Body of pancreas (tissue), 4 donors: ENCODE data around the gene OXSM. TPM values are rescaled to one million over a fixed set of nuclear protein-coding genes. Genes with fewer than 3 reads are reported as not detected.
A peak's percentile ranks its signal among the peaks of the same experiment; 100 is the strongest.

Source experiments
- ATAC-seq: fragments of 150-250 bp; one replicate; pipeline ENCODE4 v1.9.1; 2016
- DNase-seq, 4 donors: peaks; one replicate each; pipeline ENCODE4 v3.0.0-alpha.2; 2019
- H3K27ac ChIP-seq, 4 donors: fragments of 200-600 bp; sonication (generic); 1 replicate in 3 of 4; 2 replicates in 1 of 4; pipeline versions ENCODE4 v1.5.1 to v1.6.1; 2016 to 2019; ENCODE audit warnings: mild to moderate bottlenecking in 1 of 4, mixed read lengths in 1 of 4, moderate library complexity in 1 of 4
- H3K27me3 ChIP-seq, 2 donors: fragments of 200-600 bp; sonication (generic); one replicate each; pipeline ENCODE4 v1.6.0; 2016; ENCODE audit warnings: mild to moderate bottlenecking in 1 of 2
- H3K36me3 ChIP-seq, 2 donors: fragments of 200-600 bp; sonication (generic); replicated peaks in 1 of 2; 2 replicates each; pipeline ENCODE4 v1.5.1; 2016; ENCODE audit warnings: low read depth in 2 of 2; ENCODE audit not compliant: insufficient read depth in 1 of 2
- H3K4me1 ChIP-seq: fragments of 200-600 bp; sonication (generic); one replicate; pipeline ENCODE4 v1.6.0; 2016
- H3K4me3 ChIP-seq, 2 donors: fragments of 200-600 bp; sonication (generic); 1 replicate in 1 of 2; 2 replicates in 1 of 2; pipeline ENCODE4 v1.5.1; 2016 to 2019
- H3K9me3 ChIP-seq, 3 donors: fragments of 200-600 bp; sonication (generic); 1 replicate in 2 of 3; 2 replicates in 1 of 3; pipeline ENCODE4 v1.5.1; 2016
- CTCF ChIP-seq, 7 experiments: fragments of 450-650 bp in 4 of 7; fragments of 200-600 bp in 3 of 7; sonication (generic) in 3 of 7; IDR thresholded peaks; one replicate each; pipeline ENCODE4 v1.5.1; 2016 to 2019; ENCODE audit warnings: antibody characterized with exemption in 7 of 7
- POLR2A ChIP-seq, 3 donors: fragments of 450-650 bp; IDR thresholded peaks; one replicate each; pipeline ENCODE4 v1.6.1; 2016; ENCODE audit warnings: antibody characterized with exemption in 3 of 3, mild to moderate bottlenecking in 2 of 3
- WGBS, 2 donors: methylation state at CpG; one replicate each; pipeline ENCODE4 v1.1.5; 2017; 5-methylcytosine and 5-hydroxymethylcytosine counted together
- intact Hi-C: fragments of 100-400 bp; cut with DNase I; formaldehyde crosslinking; loops from one replicate; pipeline ENCODE4 v1.15.1; 2023
- total RNA-seq, 2 donors: library from RNA; depleted of rRNA; stranded (reverse); fragments of >200 nt; gene quantifications; one replicate each; pipeline ENCODE4 v1.1.0, GENCODE V29; 2016

OXSM gene
- total RNA-seq, 2 donors from 2014 or later = 5.3 to 7.0 TPM

GRCh38 chr3:25780618-25781017 lies 9.3 kb upstream of the OXSM start:
- Histone ChIP-seq H3K27me3 (no peaks in the 10 kb centered on the region), H3K4me3 (no peak overlapping the region), H3K27ac (no peak overlapping the region), H3K4me1 (peaks cover 29% of the 10 kb centered on the region), H3K36me3 (peaks cover 0 to 2% of the 10 kb centered on the region in 2 donors), H3K9me3 (no peaks in the 10 kb centered on the region)
- intact Hi-C loops = loop anchor here (10.0 kb wide), 1 partner anchor 106 kb away; no protein-coding TSS in a partner anchor
- no peak for DNase-seq
- TF ChIP-seq CTCF (IDR thresholded peaks at IDR 0.05) (no peak), POLR2A (IDR thresholded peaks at IDR 0.05) (no peak)
- WGBS, 2 donors = 91 to 94% methylated on average over 6 of the region's 6 CpGs
- no peak for ATAC-seq

- ATAC-seq = no peak
- Histone ChIP-seq H3K27me3 (no peaks in the 10 kb centered on the region), H3K4me1 (peaks cover 29% of the 10 kb centered on the region)
Measured at GRCh38 chr3:25781145-25781757, 8.6 kb upstream of the OXSM start.

GRCh38 chr3:25781758-25782594 lies 7.9 kb upstream of the OXSM start:
- H3K4me3 ChIP-seq = no peak overlapping the region
- H3K27ac ChIP-seq = peak overlapping the region in 1 of 4 donors; percentile 79
- intact Hi-C loops = loop anchor here (10.0 kb wide), 1 partner anchor 107 kb away; no protein-coding TSS in a partner anchor
- H3K9me3 ChIP-seq = no peaks in the 10 kb centered on the region
- ATAC-seq (no peak), DNase-seq (no peak)
- TF ChIP-seq CTCF (IDR thresholded peaks at IDR 0.05) (no peak), POLR2A (IDR thresholded peaks at IDR 0.05) (no peak)
- 18 to 27% methylated on average over 3 of the region's 3 CpGs for WGBS, 2 donors
- no peaks in the 10 kb centered on the region for H3K27me3 ChIP-seq
- H3K36me3 ChIP-seq = no peaks in the 10 kb centered on the region
- peaks cover 33% of the 10 kb centered on the region for H3K4me1 ChIP-seq

More at GRCh38 chr3:25781145-25781757, 8.6 kb upstream of the OXSM start:
- Histone ChIP-seq H3K4me3 (no peak overlapping the region), H3K27ac (no peak overlapping the region), H3K36me3 (peaks cover 0 to 2% of the 10 kb centered on the region in 2 donors), H3K9me3 (no peaks in the 10 kb centered on the region)
- TF ChIP-seq POLR2A (IDR thresholded peaks at IDR 0.05) (no peak), CTCF (IDR thresholded peaks at IDR 0.05) (no peak)
- no peak for DNase-seq
- WGBS, 2 donors = 83% methylated on average over 11 of the region's 11 CpGs
- intact Hi-C loops = loop anchor here (10.0 kb wide), 1 partner anchor 106 kb away; no protein-coding TSS in a partner anchor

GRCh38 chr3:25782636-25782937 lies 7.3 kb upstream of the OXSM start:
- peak overlapping the region; percentile 52 to 78 for H3K4me3 ChIP-seq
- DNase-seq (no peak), ATAC-seq (no peak)
- intact Hi-C loops = loop anchor here (10.0 kb wide), 1 partner anchor 108 kb away; no protein-coding TSS in a partner anchor
- H3K27me3 ChIP-seq = no peaks in the 10 kb centered on the region
- H3K9me3 ChIP-seq = no peaks in the 10 kb centered on the region
- TF ChIP-seq CTCF (IDR thresholded peaks at IDR 0.05) (no peak), POLR2A (IDR thresholded peaks at IDR 0.05) (no peak)
- no peaks in the 10 kb centered on the region for H3K36me3 ChIP-seq
- peaks cover 39% of the 10 kb centered on the region for H3K4me1 ChIP-seq
- H3K27ac ChIP-seq = peak overlapping the region; percentile 79 to 91 (median 83)
- 0% methylated on average over 14 of the region's 14 CpGs for WGBS, 2 donors
